GM18498 (cell line): ENCODE data around the gene PPP2R2C.

ENCODE experiments used
- ATAC-seq: cut with Tn5 transposase; IDR thresholded peaks from one replicate; pipeline ENCODE4 v1.9.1; 2021; ENCODE audit warnings: mild to moderate bottlenecking, moderate library complexity; ENCODE audit not compliant: unreplicated experiment

Gene PPP2R2C

GRCh38 chr4:6273661-6273990 is 198.8 kb downstream of the PPP2R2C start:
- ATAC-seq, result no peak

- no peak for ATAC-seq
These were observed 199.4 kb downstream of the PPP2R2C start for GRCh38 chr4:6272863-6273660.

DNA sequence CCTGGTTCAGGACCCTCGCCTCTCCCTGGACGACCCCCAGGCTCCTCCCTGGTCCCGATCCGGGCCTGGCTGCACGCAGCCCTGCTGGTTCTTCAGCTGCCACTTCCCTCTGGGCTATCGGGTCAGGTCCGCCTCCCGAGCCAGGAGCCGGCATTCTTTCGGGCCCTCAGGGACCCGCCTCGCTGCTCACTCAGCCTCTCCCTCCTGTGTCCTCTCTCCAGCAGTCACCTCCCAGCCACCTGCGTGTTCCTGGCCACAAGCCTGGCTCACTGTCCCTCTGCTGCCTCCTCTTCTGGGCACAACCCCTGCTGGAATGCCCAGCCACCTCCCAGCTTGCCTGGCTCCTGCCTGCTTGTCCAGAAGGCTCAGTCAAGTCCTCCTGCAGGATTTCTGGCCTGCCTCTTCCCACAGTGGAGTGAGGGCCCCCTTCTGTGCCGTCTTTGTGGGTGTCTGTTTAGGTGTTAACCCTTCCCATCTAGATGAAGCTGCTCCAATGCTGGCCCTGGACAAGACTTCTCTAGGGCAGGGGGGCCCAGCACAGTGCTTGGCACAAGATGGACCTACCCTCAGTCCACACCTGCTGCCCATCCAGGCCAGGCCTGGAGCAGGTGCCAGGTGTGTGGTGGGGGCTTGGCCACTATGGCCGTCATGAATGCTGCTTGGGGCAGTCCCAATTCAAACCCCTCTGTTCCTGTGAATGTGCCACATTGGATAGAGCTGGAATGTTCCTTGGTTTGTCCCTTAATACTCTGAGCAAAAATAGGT is 200.5 kb downstream of the PPP2R2C start:
- no peak for ATAC-seq

DNA sequence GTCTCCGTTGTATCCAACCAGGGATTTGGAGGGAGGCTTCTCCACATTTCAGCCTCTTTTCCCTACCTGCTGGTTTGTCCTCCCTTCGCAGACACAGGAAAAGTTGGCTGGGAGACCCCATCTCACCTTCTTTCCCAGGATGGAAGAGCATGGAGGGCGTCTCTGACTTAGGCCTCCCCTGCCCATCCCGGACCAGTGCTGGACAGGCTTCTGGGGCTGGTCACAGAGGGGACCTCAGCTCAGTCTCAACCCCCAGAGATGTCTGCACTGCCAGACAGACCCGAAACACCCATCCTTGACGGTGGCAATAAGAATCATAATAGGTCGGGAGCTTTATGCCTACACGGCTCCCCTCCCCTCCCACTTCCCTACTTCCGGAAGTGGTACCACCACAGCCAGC is 201.2 kb downstream of the PPP2R2C start:
- ATAC-seq, result no peak

GRCh38 chr4:6270636-6271121 is 201.7 kb downstream of the PPP2R2C start:
- ATAC-seq, result no peak
